Esophagus (tissue), 2 donors: ENCODE data around the gene ENO2. TPM values are rescaled to one million over a fixed set of nuclear protein-coding genes. Genes with fewer than 3 reads are reported as not detected.

Source experiments
- H3K27ac ChIP-seq, 2 donors: one replicate each; pipeline ENCODE4 v1.5.1; 2013; ENCODE audit warnings: low read depth in 2 of 2, mild to moderate bottlenecking in 2 of 2, inconsistent platforms in 1 of 2, low read length in 1 of 2, moderate library complexity in 1 of 2
- H3K27me3 ChIP-seq, 2 donors: one replicate each; pipeline ENCODE4 v1.6.1; 2013; ENCODE audit warnings: low read length in 2 of 2, control low read depth in 1 of 2, mild to moderate bottlenecking in 1 of 2; ENCODE audit not compliant: insufficient read depth in 2 of 2, control insufficient read depth in 1 of 2
- H3K36me3 ChIP-seq, 2 donors: one replicate each; pipeline ENCODE4 v1.6.1; 2013; ENCODE audit warnings: low read length in 1 of 2; ENCODE audit not compliant: control insufficient read depth in 2 of 2, insufficient read depth in 2 of 2
- H3K4me1 ChIP-seq, 2 donors: one replicate each; pipeline ENCODE4 v1.6.1; 2013; ENCODE audit warnings: low read length in 1 of 2; ENCODE audit not compliant: control insufficient read depth in 2 of 2, insufficient read depth in 2 of 2
- H3K4me3 ChIP-seq, 2 donors: one replicate each; pipeline ENCODE4 v1.5.1; 2013; ENCODE audit warnings: low read length in 2 of 2, mild to moderate bottlenecking in 2 of 2, low read depth in 1 of 2, moderate library complexity in 1 of 2
- H3K9me3 ChIP-seq, 2 donors: one replicate each; pipeline ENCODE4 v1.6.1; 2013; ENCODE audit warnings: mild to moderate bottlenecking in 2 of 2, low read depth in 1 of 2, low read length in 1 of 2, moderate library complexity in 1 of 2; ENCODE audit not compliant: control insufficient read depth in 2 of 2, insufficient read depth in 1 of 2
- WGBS, 2 donors: extraction: QIAGEN DNeasy Blood & Tissue Kit; methylation state at CpG; one replicate each; pipeline ENCODE4 v1.1.7; 2013; 5-methylcytosine and 5-hydroxymethylcytosine counted together
- polyA plus RNA-seq, 2 donors: library from polyadenylated mRNA; stranded (reverse); fragments of 200-250 nt; gene quantifications; one replicate each; pipeline ENCODE4 v1.2.3, GENCODE V29; 2013
- donor health status: healthy with polysubstance abuse.
- donor health status: Bipolar disorder and iron deficiency.

Gene ENO2
- polyA plus RNA-seq, 2 donors = 6.7 to 9.0 TPM

GRCh38 chr12:6947615-6948014 is 33.2 kb downstream of the ENO2 start:
- WGBS, 2 donors = 86 to 93% methylated on average over 8 of the region's 8 CpGs
- H3K4me1 ChIP-seq = peaks cover 0 to 12% of the 10 kb centered on the region in 2 donors
- H3K27ac ChIP-seq = no peak overlapping the region

GRCh38 chr12:6948873-6949594 is 34.7 kb downstream of the ENO2 start:
- 70 to 79% methylated on average over 15 of the region's 15 CpGs for WGBS, 2 donors
- Histone ChIP-seq H3K4me1 (peaks cover 0 to 12% of the 10 kb centered on the region in 2 donors), H3K9me3 (no peaks in the 10 kb centered on the region), H3K4me3 (no peak overlapping the region), H3K36me3 (peaks cover 0 to 3% of the 10 kb centered on the region in 2 donors), H3K27ac (peak overlapping the region in 1 of 2 donors; percentile 76), H3K27me3 (no peaks in the 10 kb centered on the region)

More at GRCh38 chr12:6947615-6948014, 33.2 kb downstream of the ENO2 start:
- H3K9me3 ChIP-seq = no peaks in the 10 kb centered on the region
- H3K27me3 ChIP-seq = no peaks in the 10 kb centered on the region
- H3K4me3 ChIP-seq = no peak overlapping the region
- peaks cover 0 to 3% of the 10 kb centered on the region in 2 donors for H3K36me3 ChIP-seq

- Histone ChIP-seq H3K36me3 (peaks cover 0 to 3% of the 10 kb centered on the region in 2 donors), H3K4me1 (peaks cover 0 to 12% of the 10 kb centered on the region in 2 donors), H3K9me3 (no peaks in the 10 kb centered on the region), H3K27me3 (no peaks in the 10 kb centered on the region), H3K4me3 (no peak overlapping the region), H3K27ac (peak overlapping the region; percentile 0 to 67)
- WGBS, 2 donors = 43 to 48% methylated on average over 1 of the region's 1 CpG
These were observed 36.0 kb downstream of the ENO2 start for GRCh38 chr12:6950401-6950801.

GRCh38 chr12:6950811-6951540 is 36.6 kb downstream of the ENO2 start, which contains the start of gene PTPN6:
TSS of gene PTPN6 (plus strand) at chr12:6951356. CDS start at chr12:6951513, 157 bp downstream.
- Histone ChIP-seq H3K4me3 (peak within 1 kb of the TSS; percentile 32 to 48), H3K36me3 (peaks cover 0 to 6% of the 10 kb centered on the region in 2 donors), H3K4me1 (peaks cover 0 to 8% of the 10 kb centered on the region in 2 donors), H3K9me3 (no peaks in the 10 kb centered on the region), H3K27me3 (no peaks in the 10 kb centered on the region), H3K27ac (peak within 1 kb of the TSS; percentile 57 to 67)
- WGBS, 2 donors = 65 to 67% methylated on average over 25 of the region's 25 CpGs

GRCh38 chr12:6951551-6952120 is 37.3 kb downstream of the ENO2 start:
- peak overlapping the region; percentile 32 to 48 for H3K4me3 ChIP-seq
- 75 to 78% methylated on average over 20 of the region's 20 CpGs for WGBS, 2 donors
- H3K27ac ChIP-seq = peak overlapping the region; percentile 43 to 57
- no peaks in the 10 kb centered on the region for H3K27me3 ChIP-seq
- peaks cover 0 to 8% of the 10 kb centered on the region in 2 donors for H3K4me1 ChIP-seq
- peaks cover 0 to 11% of the 10 kb centered on the region in 2 donors for H3K36me3 ChIP-seq
- no peaks in the 10 kb centered on the region for H3K9me3 ChIP-seq

- 66 to 75% methylated on average over 21 to 22 of the region's 22 CpGs for whole genome bisulfite sequencing, 2 donors
- Histone ChIP-seq H3K27me3 (no peaks in the 10 kb centered on the region), H3K27ac (peak overlapping the region; percentile 16 to 57)
These were observed 37.9 kb downstream of the ENO2 start for GRCh38 chr12:6952121-6952862.

DNA sequence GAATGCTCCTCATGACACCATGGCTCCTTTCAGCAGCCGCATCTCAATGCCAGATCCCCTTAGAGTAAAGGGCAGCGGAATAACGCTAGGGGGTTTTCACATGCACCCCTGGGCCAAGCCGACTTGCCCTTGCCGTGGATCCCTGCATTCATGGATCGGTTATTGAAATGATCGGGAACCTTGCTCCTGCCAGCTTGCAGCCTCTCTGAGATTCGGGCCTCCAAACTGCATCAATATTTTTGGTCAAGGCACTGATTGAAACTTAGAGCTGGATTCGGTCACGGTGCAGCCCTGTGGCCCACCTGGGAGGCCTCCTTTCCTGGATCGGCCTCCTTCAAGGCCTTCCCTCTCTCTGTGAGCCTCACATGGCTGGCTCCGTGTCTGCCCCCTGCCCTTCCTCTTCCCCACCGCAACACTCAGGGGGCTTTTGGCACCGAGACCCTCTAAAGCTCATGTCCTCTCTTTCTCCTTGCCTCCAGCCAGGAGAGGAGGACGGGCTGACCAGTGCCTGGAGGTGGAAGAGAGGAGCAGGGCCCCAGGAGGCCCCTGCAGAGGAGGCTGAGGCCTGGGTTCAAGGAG is 38.6 kb downstream of the ENO2 start:
- H3K27me3 ChIP-seq = no peaks in the 10 kb centered on the region
- no peaks in the 10 kb centered on the region for H3K9me3 ChIP-seq
- peaks cover 0 to 13% of the 10 kb centered on the region in 2 donors for H3K36me3 ChIP-seq
- peak overlapping the region; percentile 7 to 48 for H3K4me3 ChIP-seq
- peak overlapping the region; percentile 16 to 59 for H3K27ac ChIP-seq
- H3K4me1 ChIP-seq = peaks cover 0 to 7% of the 10 kb centered on the region in 2 donors
- WGBS, 2 donors = 73 to 79% methylated on average over 15 of the region's 15 CpGs

More at GRCh38 chr12:6952121-6952862, 37.9 kb downstream of the ENO2 start:
- no peaks in the 10 kb centered on the region for H3K9me3 ChIP-seq
- peak overlapping the region; percentile 32 to 48 for H3K4me3 ChIP-seq
- peaks cover 0 to 5% of the 10 kb centered on the region in 2 donors for H3K4me1 ChIP-seq
- H3K36me3 ChIP-seq = peaks cover 0 to 13% of the 10 kb centered on the region in 2 donors

DNA sequence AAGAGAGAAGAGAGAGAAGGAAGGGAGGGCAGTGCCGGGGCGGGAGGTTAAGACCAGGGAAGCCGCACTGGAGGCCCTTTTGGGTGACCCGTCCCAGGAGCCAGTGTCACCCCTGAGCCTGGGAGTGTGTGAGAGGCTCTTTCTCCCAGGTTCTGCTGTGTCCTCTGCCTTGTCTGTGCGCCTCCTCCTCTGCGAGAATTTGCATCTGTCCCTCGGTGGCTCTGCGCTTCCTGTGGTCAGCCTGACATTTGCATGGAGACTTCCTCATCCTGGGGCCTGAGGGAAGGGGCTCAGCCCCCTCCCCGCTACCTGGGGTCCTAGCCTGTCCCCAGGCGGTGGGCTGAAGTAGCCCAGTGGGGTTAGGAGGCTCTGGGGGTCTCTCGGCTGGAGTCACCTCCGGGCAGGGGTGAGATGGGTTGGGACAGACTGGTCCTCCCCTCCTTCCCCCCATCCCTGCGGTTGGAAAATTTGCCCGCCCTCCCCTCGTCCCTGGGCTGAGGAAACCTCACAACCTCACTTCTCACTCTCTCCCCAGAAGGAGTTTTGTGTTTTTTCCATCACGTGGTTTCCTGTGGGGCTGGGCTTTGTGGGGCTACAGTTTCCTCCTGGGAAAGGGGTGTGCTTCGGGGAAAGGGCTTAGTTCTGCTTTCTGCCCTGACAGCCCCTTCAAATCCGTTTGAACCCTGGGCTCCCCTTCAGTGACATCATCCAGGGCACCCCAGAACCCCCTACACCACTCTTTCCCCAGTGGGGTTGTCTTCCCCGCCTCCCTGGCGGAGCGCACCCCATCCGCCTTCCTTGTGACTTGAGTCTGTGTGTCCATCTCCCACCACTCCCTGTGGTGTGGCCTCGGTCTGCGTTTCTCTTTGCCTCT is 39.3 kb downstream of the ENO2 start:
- Histone ChIP-seq H3K36me3 (peaks cover 0 to 13% of the 10 kb centered on the region in 2 donors), H3K27ac (peak overlapping the region; percentile 37 to 59), H3K27me3 (no peaks in the 10 kb centered on the region), H3K4me3 (peak overlapping the region in 1 of 2 donors; percentile 4), H3K4me1 (peaks cover 0 to 11% of the 10 kb centered on the region in 2 donors), H3K9me3 (no peaks in the 10 kb centered on the region)
- 57 to 65% methylated on average over 23 to 24 of the region's 24 CpGs for WGBS, 2 donors
